HepG2 (cell line): ENCODE data around the gene DROSHA. TPM values are rescaled to one million over a fixed set of nuclear protein-coding genes. Genes with fewer than 3 reads are reported as not detected.

Experiments
- ATAC-seq: fragments of 200-7000 bp; cut with Tn5 transposase; 3 replicates; pipeline ENCODE4 v1.9.1; 2020; ENCODE audit warnings: mild to moderate bottlenecking, moderate library complexity
- BruUV-seq: library from RNA; stranded (reverse); fragments of 400-500 nt; replicated peaks from 2 replicates; lab custom pipeline; 2021; lab: Mats Ljungman, UMichigan
- CTCF ChIA-PET: fragments of 300-600 bp; formaldehyde crosslinking; extraction: SDS; loops from one replicate; lab custom pipeline; 2021; ENCODE audit warnings: low total read pairs, inconsistent platforms, low intra/inter-chr PET ratio; lab: Yijun Ruan, JAX
- POLR2A ChIA-PET: fragments of 350-600 bp; sonication (Branson Sonifier 250); formaldehyde crosslinking; loops from one replicate; lab custom pipeline; 2020; ENCODE audit warnings: antibody characterized with exemption, inconsistent platforms; lab: Yijun Ruan, JAX
- DNase-seq: peaks from one replicate; pipeline ENCODE4 v3.0.0-alpha.2; 2015; ENCODE audit warnings: low spot score
- FAIRE-seq: peaks from 3 replicates; lab custom pipeline; 2011; peaks lifted over from hg19 to GRCh38; lab: Jason Lieb, UNC
- H2AFZ ChIP-seq: one replicate; pipeline ENCODE4 v1.6.1; 2011; ENCODE audit warnings: low read length, inconsistent platforms
- H3K27ac ChIP-seq: fragments of 300-600 bp; 3 replicates; pipeline ENCODE4 v1.8.0; 2011; ENCODE audit warnings: mixed run types, mild to moderate bottlenecking, mixed read lengths, low read length, inconsistent platforms; ENCODE audit not compliant: insufficient read depth; ENCODE audit errors: extremely low read length
- H3K27me3 ChIP-seq, 2 experiments: fragments of 200-600 bp in 1 of 2; 2 replicates in 1 of 2; 3 replicates in 1 of 2; pipeline versions ENCODE4 v1.6.0 to v1.8.0; 2011; ENCODE audit warnings: low read length in 2 of 2, mild to moderate bottlenecking in 2 of 2, moderate library complexity in 2 of 2, inconsistent platforms in 1 of 2; ENCODE audit not compliant: insufficient read depth in 2 of 2, control insufficient read depth in 1 of 2
- H3K36me3 ChIP-seq, 2 experiments: fragments of 200-600 bp in 1 of 2; replicated peaks in 1 of 2; 2 replicates in 1 of 2; 3 replicates in 1 of 2; pipeline versions ENCODE4 v1.5.1 to v1.8.0; 2011; ENCODE audit warnings: low read length in 2 of 2, inconsistent platforms in 1 of 2; ENCODE audit not compliant: insufficient read depth in 2 of 2, control insufficient read depth in 1 of 2
- H3K4me1 ChIP-seq: 2 replicates; pipeline ENCODE4 v1.5.1; 2012; ENCODE audit warnings: low read length, inconsistent platforms; ENCODE audit not compliant: insufficient read depth
- H3K4me2 ChIP-seq: 2 replicates; pipeline ENCODE4 v1.6.0; 2011; ENCODE audit warnings: low read depth, low read length, inconsistent platforms
- H3K4me3 ChIP-seq, 3 experiments: fragments of 200-600 bp in 1 of 3; sonication (generic), shearing (Covaris generic) in 1 of 3; replicated peaks in 1 of 3; 2 replicates each; pipeline ENCODE4 v1.5.1; 2011 to 2016; ENCODE audit warnings: low read length in 3 of 3, inconsistent platforms in 2 of 3, low read depth in 2 of 3, mild to moderate bottlenecking in 2 of 3, control low read depth in 1 of 3, mixed read lengths in 1 of 3; ENCODE audit not compliant: insufficient read depth in 1 of 3
- H3K79me2 ChIP-seq: one replicate; pipeline ENCODE4 v1.6.1; 2011; ENCODE audit warnings: low read length, inconsistent platforms; ENCODE audit not compliant: insufficient read depth
- H3K9ac ChIP-seq: 2 replicates; pipeline ENCODE4 v1.6.0; 2011; ENCODE audit warnings: mild to moderate bottlenecking, low read depth, low read length, inconsistent platforms; ENCODE audit not compliant: insufficient read depth
- H3K9me3 ChIP-seq: 2 replicates; pipeline ENCODE4 v1.5.1; 2012; ENCODE audit warnings: mild to moderate bottlenecking, low read length
- H4K20me1 ChIP-seq: 2 replicates; pipeline ENCODE4 v1.6.0; 2011; ENCODE audit warnings: inconsistent platforms, mild to moderate bottlenecking, low read length, moderate library complexity; ENCODE audit not compliant: insufficient read depth
- AGO1 ChIP-seq: fragments of 200-400 bp; formaldehyde crosslinking; IDR thresholded peaks from 2 replicates; pipeline ENCODE4 v1.6.1; 2017; ENCODE audit warnings: mild to moderate bottlenecking, low read depth, low read length, moderate library complexity; ENCODE audit not compliant: poor library complexity, severe bottlenecking
- ATF7 ChIP-seq, 2 experiments: fragments of 450-650 bp in 1 of 2; sonication (generic) in 1 of 2; formaldehyde crosslinking in 1 of 2; IDR thresholded peaks; 2 replicates each; pipeline versions ENCODE4 v1.4.0 to v1.6.1; 2016 to 2020; ENCODE audit warnings: antibody characterized with exemption in 1 of 2, mild to moderate bottlenecking in 1 of 2, missing genetic modification reagents in 1 of 2
- CEBPZ ChIP-seq: IDR thresholded peaks from 2 replicates; pipeline ENCODE4 v1.6.1; 2012; ENCODE audit warnings: low read length, improper control_type of control experiment
- NCOR1 ChIP-seq: fragments of 200-600 bp; sonication (generic); IDR thresholded peaks from 2 replicates; pipeline ENCODE4 v1.7.0; 2017; ENCODE audit warnings: antibody characterized with exemption, low read length, borderline replicate concordance
- RBFOX2 ChIP-seq: fragments of 200-400 bp; formaldehyde crosslinking; IDR thresholded peaks from 2 replicates; pipeline ENCODE4 v1.6.1; 2017; ENCODE audit warnings: low read depth, mild to moderate bottlenecking, low read length
- STAT5B ChIP-seq: sonication (generic); formaldehyde crosslinking; IDR thresholded peaks from 2 replicates; pipeline ENCODE4 v1.4.0; 2020; ENCODE audit warnings: missing genetic modification reagents
- ZBTB10 ChIP-seq: sonication (generic); formaldehyde crosslinking; IDR thresholded peaks from 2 replicates; pipeline ENCODE4 v1.4.0; 2020; ENCODE audit warnings: missing genetic modification reagents, borderline replicate concordance
- ZNF20 ChIP-seq: sonication (generic); formaldehyde crosslinking; IDR thresholded peaks from 2 replicates; pipeline ENCODE4 v1.4.0; 2020; ENCODE audit warnings: mild to moderate bottlenecking, moderate library complexity, missing genetic modification reagents
- WGBS: methylation state at CpG from one replicate; pipeline ENCODE4 v1.1.6; 2017; ENCODE audit warnings: low lambda C conversion rate; 5-methylcytosine and 5-hydroxymethylcytosine counted together
- in situ Hi-C: cut with HindIII; loops from 2 replicates; pipeline ENCODE4 v1.10.0; 2017; ENCODE audit warnings: low pct_unique_long_range_greater_than_20kb; ENCODE audit not compliant: extremely low pct_ligation_motif_present
- intact Hi-C: fragments of 100-400 bp; cut with micrococcal nuclease; formaldehyde crosslinking; loops from one replicate; pipeline ENCODE4 v1.10.0; 2022; ENCODE audit not compliant: unreplicated experiment
- polyA plus RNA-seq, 8 experiments: library from polyadenylated mRNA; depleted of rRNA in 3 of 8; stranded (reverse) in 7 of 8; unstranded in 1 of 8; fragments of >200 nt; fragmentation: Illumina TruSeq in 4 of 8; extraction: Trizol in 4 of 8; gene quantifications; 2 replicates each; pipeline versions ENCODE4 v1.2.1 to v1.2.3, GENCODE V29; 2011 to 2016; ENCODE audit warnings: low read depth in 4 of 8, missing spikeins in 1 of 8, mixed read lengths in 1 of 8; ENCODE audit not compliant: insufficient read depth in 1 of 8
- total RNA-seq, 5 experiments: library from RNA; depleted of rRNA; stranded (reverse); fragments of >200 nt; fragmentation: Illumina TruSeq; extraction: Trizol; gene quantifications; 2 replicates each; pipeline ENCODE4 v1.2.3, GENCODE V29; 2016; ENCODE audit warnings: low read depth in 1 of 5

The DROSHA gene
- total and polyA plus RNA-seq, 2 of the 13 experiments (the other 11 are each of a cell fraction or from before 2014, with no cell fraction given), result 22.3 to 29.4 TPM

- ATAC-seq, result no peak
- CTCF ChIA-PET, result no interaction called here
These were observed 97.0 kb downstream of the DROSHA start for GRCh38 chr5:31434898-31435297.

GRCh38 chr5:31433229-31433628 lies 98.7 kb downstream of the DROSHA start:
- BruUV-seq, result no TSS peak
- peaks cover 0 to 50% of the 10 kb centered on the region in 2 experiments; a peak in 4 of 5 replicates for H3K36me3 ChIP-seq

More at GRCh38 chr5:31434898-31435297, 97.0 kb downstream of the DROSHA start:
- POLR2A ChIA-PET, result no interaction called here
- Histone ChIP-seq H3K27me3 (no peaks in the 10 kb centered on the region), H2AFZ (no peak overlapping the region), H3K9ac (no peak overlapping the region), H3K4me1 (no peaks in the 10 kb centered on the region), H3K4me3 (no peak overlapping the region), H3K27ac (no peak overlapping the region), H4K20me1 (no peaks in the 10 kb centered on the region), H3K36me3 (peaks cover 0 to 62% of the 10 kb centered on the region in 2 experiments; a peak in 4 of 5 replicates), H3K79me2 (no peaks in the 10 kb centered on the region), H3K4me2 (no peak overlapping the region), H3K9me3 (no peaks in the 10 kb centered on the region)
- no peak for DNase-seq
- whole genome bisulfite sequencing, result 95% methylated on average over 2 of the region's 2 CpGs
- intact Hi-C loops, result no loop called here
- in situ Hi-C loops, result no loop called here
- no peak for FAIRE-seq
- TF ChIP-seq ATF7 (IDR thresholded peaks at IDR 0.05) (peak; percentile 49; the same call in 1 of the 2 replicates), ATF7 (CRISPR knock-in tag; IDR thresholded peaks at IDR 0.05) (no peak), STAT5B (CRISPR knock-in tag) (no peak)
- no TSS peak for BruUV-seq

More at GRCh38 chr5:31433229-31433628, 98.7 kb downstream of the DROSHA start:
- no peak overlapping the region for H2AFZ ChIP-seq
- no peak overlapping the region for H3K4me3 ChIP-seq
- no peaks in the 10 kb centered on the region for H3K9me3 ChIP-seq
- no peaks in the 10 kb centered on the region for H3K27me3 ChIP-seq
- H3K4me1 ChIP-seq, result no peaks in the 10 kb centered on the region
- POLR2A ChIA-PET, result no interaction called here
- no peak overlapping the region for H3K4me2 ChIP-seq
- in situ Hi-C loops, result no loop called here
- FAIRE-seq, result no peak
- no peak overlapping the region for H3K9ac ChIP-seq
- TF ChIP-seq ZNF20 (CRISPR knock-in tag) (no peak), CEBPZ (no peak), AGO1 (no peak), RBFOX2 (no peak), ZBTB10 (CRISPR knock-in tag) (no peak), NCOR1 (no peak)
- no peak for DNase-seq
- H3K27ac ChIP-seq, result no peak overlapping the region
- 98% methylated on average over 3 of the region's 3 CpGs for WGBS
- intact Hi-C loops, result no loop called here
- CTCF ChIA-PET, result no interaction called here
- ATAC-seq, result no peak
- H4K20me1 ChIP-seq, result no peaks in the 10 kb centered on the region
- no peaks in the 10 kb centered on the region for H3K79me2 ChIP-seq
